ENCODE measurements around the gene DGKI. TPM values are rescaled to one million over a fixed set of nuclear protein-coding genes. Genes with fewer than 3 reads are reported as not detected.

The DGKI gene
- total RNA-seq, 1 experiment from 2014 or later, result 0.39 TPM

- ChIA-PET POLR2A (ENCODE audit: low non-redundant PET) (no interaction called here), CTCF (no interaction called here)
- Histone ChIP-seq H3K4me1 (ENCODE audit: insufficient read depth, low read length, poor library complexity, severe bottlenecking) (no peaks in the 10 kb centered on the region), H3K9me3 (ENCODE audit: low read depth, low read length, poor library complexity, severe bottlenecking) (no peaks in the 10 kb centered on the region), H3K4me3 (ENCODE audit: low read depth, low read length, poor library complexity, severe bottlenecking) (no peak overlapping the region), H3K27me3 (replicated peaks; ENCODE audit: insufficient read depth, low read depth, low read length, poor library complexity) (no peaks in the 10 kb centered on the region), H3K27ac (ENCODE audit: low read depth, low read length, poor library complexity, severe bottlenecking) (no peak overlapping the region), H3K36me3 (ENCODE audit: insufficient read depth, low read length, poor library complexity, severe bottlenecking) (no peaks in the 10 kb centered on the region)
- intact Hi-C loops (cut with micrococcal nuclease; ENCODE audit: unreplicated experiment), result no loop called here
- BruUV-seq (replicated peaks), result no TSS peak
- TF ChIP-seq CTCF (conservative IDR thresholded peaks at IDR 0.05; ENCODE audit: low read depth, low read length) (no peak), EZH2 (IDR thresholded peaks at IDR 0.05; ENCODE audit: borderline replicate concordance, low read depth, low read length, poor library complexity, severe bottlenecking) (no peak)
- no peak for DNase-seq (ENCODE audit: low spot score)
Measured at GRCh38 chr7:137476937-137477336, 369.8 kb downstream of the DGKI start.

GRCh38 chr7:137475966-137476365, 370.8 kb downstream of the DGKI start:
- ChIA-PET CTCF (no interaction called here), POLR2A (ENCODE audit: low non-redundant PET) (no interaction called here)
- intact Hi-C loops (cut with micrococcal nuclease; ENCODE audit: unreplicated experiment), result no loop called here

GRCh38 chr7:137474540-137475026, 372.2 kb downstream of the DGKI start:
- no TSS peak for BruUV-seq (replicated peaks)

More at GRCh38 chr7:137475966-137476365, 370.8 kb downstream of the DGKI start:
- H3K27me3 ChIP-seq (replicated peaks; ENCODE audit: insufficient read depth, low read depth, low read length, poor library complexity), result no peaks in the 10 kb centered on the region
- no peak overlapping the region for H3K4me3 ChIP-seq (ENCODE audit: low read depth, low read length, poor library complexity, severe bottlenecking)
- no peak for TF ChIP-seq CTCF (conservative IDR thresholded peaks at IDR 0.05; ENCODE audit: low read depth, low read length)
- TF ChIP-seq EZH2 (IDR thresholded peaks at IDR 0.05; ENCODE audit: borderline replicate concordance, low read depth, low read length, poor library complexity, severe bottlenecking), result no peak
- DNase-seq (ENCODE audit: low spot score), result no peak
- H3K27ac ChIP-seq (ENCODE audit: low read depth, low read length, poor library complexity, severe bottlenecking), result no peak overlapping the region
- H3K9me3 ChIP-seq (ENCODE audit: low read depth, low read length, poor library complexity, severe bottlenecking), result no peaks in the 10 kb centered on the region
- H3K4me1 ChIP-seq (ENCODE audit: insufficient read depth, low read length, poor library complexity, severe bottlenecking), result no peaks in the 10 kb centered on the region
- H3K36me3 ChIP-seq (ENCODE audit: insufficient read depth, low read length, poor library complexity, severe bottlenecking), result no peaks in the 10 kb centered on the region
- no TSS peak for BruUV-seq (replicated peaks)

More at GRCh38 chr7:137474540-137475026, 372.2 kb downstream of the DGKI start:
- H3K27ac ChIP-seq (ENCODE audit: low read depth, low read length, poor library complexity, severe bottlenecking), result no peak overlapping the region
- DNase-seq (ENCODE audit: low spot score), result no peak
- ChIA-PET POLR2A (ENCODE audit: low non-redundant PET) (no interaction called here), CTCF (no interaction called here)
- no peak overlapping the region for H3K4me3 ChIP-seq (ENCODE audit: low read depth, low read length, poor library complexity, severe bottlenecking)
- H3K36me3 ChIP-seq (ENCODE audit: insufficient read depth, low read length, poor library complexity, severe bottlenecking), result no peaks in the 10 kb centered on the region
- TF ChIP-seq EZH2 (IDR thresholded peaks at IDR 0.05; ENCODE audit: borderline replicate concordance, low read depth, low read length, poor library complexity, severe bottlenecking), result no peak
- no peak for TF ChIP-seq CTCF (conservative IDR thresholded peaks at IDR 0.05; ENCODE audit: low read depth, low read length)
- H3K4me1 ChIP-seq (ENCODE audit: insufficient read depth, low read length, poor library complexity, severe bottlenecking), result no peaks in the 10 kb centered on the region
- intact Hi-C loops (cut with micrococcal nuclease; ENCODE audit: unreplicated experiment), result no loop called here
- no peaks in the 10 kb centered on the region for H3K9me3 ChIP-seq (ENCODE audit: low read depth, low read length, poor library complexity, severe bottlenecking)
- H3K27me3 ChIP-seq (replicated peaks; ENCODE audit: insufficient read depth, low read depth, low read length, poor library complexity), result no peaks in the 10 kb centered on the region
